CD4-positive, alpha-beta T cell treated with Interleukin-2 at 100 ng/mL for 4 hours (primary cell): Measurements from ENCODE around the gene DENND2D.

ENCODE experiments used
- DNase-seq: peaks from one replicate; pipeline ENCODE4 v3.0.0-alpha.2; 2020; ENCODE audit warnings: low spot score

Gene DENND2D

GRCh38 chr1:111199881-111200801 is at the start of gene DENND2D:
Gene DENND2D (minus strand): TSS chr1:111200646. CDS start chr1:111200459, 187 bp downstream.
- DNase-seq, result peak; percentile 61

GRCh38 chr1:111249960-111250359 is 49.5 kb upstream of the DENND2D start:
- DNase-seq, result no peak

GRCh38 chr1:111247125-111247838 is 46.8 kb upstream of the DENND2D start:
- DNase-seq, result no peak

- no peak for DNase-seq
Observed at GRCh38 chr1:111242805-111243523, 42.5 kb upstream of the DENND2D start.

- no peak for DNase-seq
Observed at GRCh38 chr1:111241797-111242196, 41.4 kb upstream of the DENND2D start.

GRCh38 chr1:111238056-111238795 is 37.8 kb upstream of the DENND2D start:
- DNase-seq, result no peak

- no peak for DNase-seq
Observed at GRCh38 chr1:111236806-111237205, 36.4 kb upstream of the DENND2D start.

- no peak for DNase-seq
Observed at GRCh38 chr1:111236379-111236778, 35.9 kb upstream of the DENND2D start.

- no peak for DNase-seq
Observed at GRCh38 chr1:111234866-111235265, 34.4 kb upstream of the DENND2D start.

GRCh38 chr1:111234258-111234657 is 33.8 kb upstream of the DENND2D start:
- no peak for DNase-seq

GRCh38 chr1:111232134-111232533 is 31.7 kb upstream of the DENND2D start:
- DNase-seq, result no peak

GRCh38 chr1:111228748-111229126 is 28.3 kb upstream of the DENND2D start:
- no peak for DNase-seq

GRCh38 chr1:111227851-111228747 is 27.7 kb upstream of the DENND2D start:
- DNase-seq, result no peak

- DNase-seq, result no peak
Observed at GRCh38 chr1:111227434-111227833, 27.0 kb upstream of the DENND2D start, which contains the start of gene CHI3L2. Gene CHI3L2 (plus strand): TSS chr1:111227713. CDS start chr1:111227730, 17 bp downstream.

- DNase-seq, result peak; percentile 48
Observed at GRCh38 chr1:111225717-111226400, 25.4 kb upstream of the DENND2D start.

GRCh38 chr1:111225091-111225490 is 24.6 kb upstream of the DENND2D start:
- no peak for DNase-seq

- no peak for DNase-seq
Observed at GRCh38 chr1:111223126-111223685, 22.8 kb upstream of the DENND2D start.

GRCh38 chr1:111222308-111223125 is 22.1 kb upstream of the DENND2D start:
- peak; percentile 78 for DNase-seq
